ENCODE results near the gene GDNF. TPM values are rescaled to one million over a fixed set of nuclear protein-coding genes. Genes with fewer than 3 reads are reported as not detected.

Gene GDNF
- total RNA-seq, 4 donors from 2014 or later, result 0.19 to 1.4 (median 0.61) TPM

DNA sequence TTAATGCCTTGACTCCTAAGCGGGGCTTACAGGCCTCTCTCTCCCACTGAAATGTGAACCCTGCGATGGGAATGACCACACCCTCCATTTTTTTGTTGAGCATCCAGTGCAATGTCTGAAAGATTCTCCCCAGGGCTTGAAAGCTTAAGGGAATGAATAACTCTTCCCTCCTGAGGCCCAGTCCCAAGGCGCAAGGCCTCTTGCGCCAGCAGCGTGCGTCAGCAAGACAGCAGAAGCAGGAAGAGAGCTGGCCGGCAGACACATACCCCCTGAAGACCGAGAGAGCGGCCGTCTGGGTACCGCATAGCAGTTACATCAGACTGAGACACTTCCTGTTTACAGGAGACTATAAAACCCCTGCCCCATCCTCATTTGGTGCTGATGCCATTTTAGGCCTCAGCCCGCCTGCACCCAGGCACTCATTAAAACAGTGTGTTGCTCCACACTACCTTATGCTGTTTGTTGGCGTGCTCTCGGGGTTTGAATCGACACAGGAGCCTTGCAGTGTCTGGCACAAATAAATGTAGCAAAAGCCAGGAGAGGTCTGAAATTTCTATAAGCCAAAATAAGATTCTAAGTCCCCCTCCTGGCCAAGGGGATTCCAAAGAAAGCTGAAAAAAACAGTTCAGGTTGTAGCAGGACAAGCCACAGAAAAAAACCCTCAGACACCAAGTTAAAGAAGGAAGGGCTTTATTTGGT is 62.3 kb downstream of the GDNF start:
- DNase-seq (ENCODE audit: low spot score in 2 of 2), result no peak
- Histone ChIP-seq H3K27ac (no peak overlapping the region), H3K9me3 (no peaks in the 10 kb centered on the region), H3K4me3 (no peak overlapping the region), H3K27me3 (no peaks in the 10 kb centered on the region), H3K4me1 (no peaks in the 10 kb centered on the region), H3K36me3 (no peaks in the 10 kb centered on the region)
- TF ChIP-seq, protein P1, sequence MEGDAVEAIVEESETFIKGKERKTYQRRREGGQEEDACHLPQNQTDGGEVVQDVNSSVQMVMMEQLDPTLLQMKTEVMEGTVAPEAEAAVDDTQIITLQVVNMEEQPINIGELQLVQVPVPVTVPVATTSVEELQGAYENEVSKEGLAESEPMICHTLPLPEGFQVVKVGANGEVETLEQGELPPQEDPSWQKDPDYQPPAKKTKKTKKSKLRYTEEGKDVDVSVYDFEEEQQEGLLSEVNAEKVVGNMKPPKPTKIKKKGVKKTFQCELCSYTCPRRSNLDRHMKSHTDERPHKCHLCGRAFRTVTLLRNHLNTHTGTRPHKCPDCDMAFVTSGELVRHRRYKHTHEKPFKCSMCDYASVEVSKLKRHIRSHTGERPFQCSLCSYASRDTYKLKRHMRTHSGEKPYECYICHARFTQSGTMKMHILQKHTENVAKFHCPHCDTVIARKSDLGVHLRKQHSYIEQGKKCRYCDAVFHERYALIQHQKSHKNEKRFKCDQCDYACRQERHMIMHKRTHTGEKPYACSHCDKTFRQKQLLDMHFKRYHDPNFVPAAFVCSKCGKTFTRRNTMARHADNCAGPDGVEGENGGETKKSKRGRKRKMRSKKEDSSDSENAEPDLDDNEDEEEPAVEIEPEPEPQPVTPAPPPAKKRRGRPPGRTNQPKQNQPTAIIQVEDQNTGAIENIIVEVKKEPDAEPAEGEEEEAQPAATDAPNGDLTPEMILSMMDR (IDR thresholded peaks at IDR 0.05), result no peak
- TF ChIP-seq EP300 (IDR thresholded peaks at IDR 0.05) (no peak), POLR2AphosphoS5 (IDR thresholded peaks at IDR 0.05) (no peak), POLR2A (IDR thresholded peaks at IDR 0.05) (no peak)
- WGBS, result 79% methylated on average over 14 of the region's 15 CpGs

DNA sequence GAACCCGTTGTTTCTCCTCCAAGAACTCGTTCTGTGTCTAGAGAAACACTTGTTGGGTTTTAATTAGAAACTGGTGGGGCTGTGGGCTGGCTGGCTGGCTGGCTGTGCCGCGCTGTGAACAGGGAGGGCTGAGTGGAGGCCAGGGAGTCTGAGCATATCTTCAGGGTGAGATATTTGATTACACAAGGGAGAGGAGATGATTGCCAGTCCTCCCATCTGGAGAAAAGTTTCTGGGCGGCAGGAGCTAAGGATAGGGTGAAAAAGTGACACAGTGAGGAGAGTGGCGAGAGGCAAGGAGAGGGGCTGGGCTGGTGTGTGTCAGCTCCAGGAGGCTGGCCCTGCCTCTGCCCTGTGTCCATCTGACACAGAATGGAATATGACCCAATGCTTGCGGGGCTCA is 63.0 kb downstream of the GDNF start:
- WGBS, result 68% methylated on average over 7 of the region's 7 CpGs
- no peaks in the 10 kb centered on the region for H3K36me3 ChIP-seq
- H3K27ac ChIP-seq, result no peak overlapping the region
- no peak overlapping the region for H3K4me3 ChIP-seq
- TF ChIP-seq, protein P1 (IDR thresholded peaks at IDR 0.05), result no peak
- TF ChIP-seq POLR2AphosphoS5 (IDR thresholded peaks at IDR 0.05), result no peak
- peak in 1 of 2 donors; percentile 62 for DNase-seq (ENCODE audit: low spot score in 2 of 2)
- H3K4me1 ChIP-seq, result no peaks in the 10 kb centered on the region
- no peaks in the 10 kb centered on the region for H3K27me3 ChIP-seq
- H3K9me3 ChIP-seq, result no peaks in the 10 kb centered on the region

DNA sequence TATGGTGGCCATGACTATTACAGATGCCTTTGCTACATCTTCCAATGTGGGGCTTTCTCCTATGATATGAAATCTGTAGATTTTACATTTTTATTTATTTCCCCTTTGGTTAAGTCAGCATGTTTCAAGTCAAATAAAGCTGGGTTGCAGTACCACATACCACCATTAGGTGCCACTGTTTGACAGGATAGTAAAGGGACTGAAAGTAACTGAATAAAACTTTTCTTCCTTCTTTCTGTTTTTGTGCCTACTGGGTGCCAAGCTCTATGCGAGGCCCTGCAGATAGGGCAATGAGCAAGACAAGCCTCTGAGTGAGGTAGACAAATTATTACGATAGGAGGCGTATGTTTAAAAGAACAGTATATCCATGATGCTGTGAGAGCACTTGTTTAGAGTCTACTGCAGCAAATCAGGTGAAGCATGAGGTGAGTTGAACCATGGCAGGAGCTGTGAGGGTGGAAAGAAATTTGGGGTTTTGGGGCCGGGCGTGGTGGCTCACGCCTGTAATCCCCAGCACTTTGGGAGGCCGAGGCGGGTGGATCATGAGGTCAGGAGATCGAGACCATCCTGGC is 64.8 kb downstream of the GDNF start:
- no peak for DNase-seq (ENCODE audit: low spot score in 2 of 2)
- TF ChIP-seq POLR2AphosphoS5 (IDR thresholded peaks at IDR 0.05) (no peak), EP300 (IDR thresholded peaks at IDR 0.05) (no peak), POLR2A (IDR thresholded peaks at IDR 0.05) (no peak)
- TF ChIP-seq, protein P1 (IDR thresholded peaks at IDR 0.05), result peak in 1 of 2 donors; percentile 38
- no peaks in the 10 kb centered on the region for H3K9me3 ChIP-seq
- H3K4me3 ChIP-seq, result no peak overlapping the region
- 96% methylated on average over 9 of the region's 9 CpGs for WGBS
- no peaks in the 10 kb centered on the region for H3K4me1 ChIP-seq
- no peaks in the 10 kb centered on the region for H3K36me3 ChIP-seq
- H3K27ac ChIP-seq, result no peak overlapping the region
- H3K27me3 ChIP-seq, result no peaks in the 10 kb centered on the region

DNA sequence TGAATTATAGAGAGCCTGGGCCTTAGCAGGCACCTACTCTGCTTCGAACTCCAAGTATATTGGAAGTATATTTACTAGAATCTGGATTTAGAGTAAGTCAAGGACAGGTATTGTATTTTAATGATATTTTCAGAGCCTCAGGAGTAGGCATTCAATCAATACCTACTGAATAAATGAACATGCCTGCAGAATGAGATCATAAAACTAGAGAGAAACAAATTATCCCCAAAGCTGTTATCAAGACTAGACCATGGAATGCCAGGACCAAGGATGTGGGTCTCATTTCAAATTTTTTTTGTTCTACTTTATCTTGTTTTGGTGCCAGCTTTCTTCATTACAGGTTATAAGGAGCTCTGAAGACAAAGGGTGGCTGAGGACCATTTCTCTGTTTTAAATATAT is 66.0 kb downstream of the GDNF start:
- Histone ChIP-seq H3K4me1 (no peaks in the 10 kb centered on the region), H3K27me3 (no peaks in the 10 kb centered on the region), H3K36me3 (no peaks in the 10 kb centered on the region), H3K27ac (no peak overlapping the region), H3K4me3 (no peak overlapping the region), H3K9me3 (no peaks in the 10 kb centered on the region)
- no peak for DNase-seq (ENCODE audit: low spot score in 2 of 2)
- 88% methylated on average over 1 of the region's 1 CpG for WGBS
- TF ChIP-seq POLR2AphosphoS5 (IDR thresholded peaks at IDR 0.05), result no peak
- TF ChIP-seq POLR2A (IDR thresholded peaks at IDR 0.05), result no peak
- no peak for TF ChIP-seq EP300 (IDR thresholded peaks at IDR 0.05)
- TF ChIP-seq, protein P1 (IDR thresholded peaks at IDR 0.05), result no peak

DNA sequence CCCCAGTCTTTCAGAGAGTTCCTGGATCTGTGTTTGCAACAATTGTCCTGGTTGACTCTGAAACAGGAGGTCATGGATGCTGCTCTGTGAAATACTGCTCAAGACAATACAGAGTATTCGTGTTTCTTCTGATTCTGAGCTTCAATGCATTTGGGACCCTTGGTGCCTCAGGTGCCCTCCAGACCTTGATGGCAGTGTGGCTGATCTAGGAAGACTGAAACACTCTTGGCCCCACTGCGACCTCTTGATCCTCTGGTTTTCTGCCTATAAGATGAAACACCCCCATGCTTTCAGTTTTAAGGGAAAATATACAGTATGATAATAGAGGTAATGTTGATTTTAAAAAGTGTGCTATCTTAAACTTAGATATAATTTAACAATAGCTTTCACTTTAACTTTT is 67.6 kb downstream of the GDNF start:
- no peak for TF ChIP-seq EP300 (IDR thresholded peaks at IDR 0.05)
- TF ChIP-seq, protein P1 (IDR thresholded peaks at IDR 0.05), result no peak
- TF ChIP-seq POLR2AphosphoS5 (IDR thresholded peaks at IDR 0.05), result no peak
- no peak for TF ChIP-seq POLR2A (IDR thresholded peaks at IDR 0.05)
- no peak overlapping the region for H3K27ac ChIP-seq

More for the DNA sequence above, 67.6 kb downstream of the GDNF start:
- H3K4me1 ChIP-seq, result no peaks in the 10 kb centered on the region
- H3K27me3 ChIP-seq, result no peaks in the 10 kb centered on the region
- DNase-seq (ENCODE audit: low spot score in 2 of 2), result no peak
- H3K36me3 ChIP-seq, result no peaks in the 10 kb centered on the region
- WGBS, result 98% methylated on average over 2 of the region's 2 CpGs
- H3K4me3 ChIP-seq, result no peak overlapping the region
- no peaks in the 10 kb centered on the region for H3K9me3 ChIP-seq
